Nephron (organoid): ENCODE results near the gene AFG1L.
"Not testable (repeated sequence)": the region's sequence is repeated elsewhere in the genome, so short reads cannot be mapped to it uniquely, and the experiment has no call there.

Experiments
- H3K27ac Mint-ChIP-seq, 3 experiments: 2 replicates each; pipeline ENCODE4 v1.8.0; 2020; ENCODE audit warnings: mixed read lengths in 3 of 3, mild to moderate bottlenecking in 2 of 3, moderate library complexity in 1 of 3
- H3K27me3 Mint-ChIP-seq: 2 replicates; pipeline ENCODE4 v1.8.0; 2021; ENCODE audit warnings: low read depth, mild to moderate bottlenecking, moderate library complexity, mixed read lengths
- H3K36me3 Mint-ChIP-seq: 2 replicates; pipeline ENCODE4 v1.8.0; 2020; ENCODE audit warnings: low read depth, mixed read lengths
- H3K4me1 Mint-ChIP-seq: 2 replicates; pipeline ENCODE4 v1.8.0; 2020; ENCODE audit warnings: mixed read lengths
- H3K4me3 Mint-ChIP-seq, 3 experiments: 2 replicates each; pipeline ENCODE4 v1.8.0; 2020; ENCODE audit warnings: mild to moderate bottlenecking in 3 of 3, mixed read lengths in 3 of 3, moderate library complexity in 2 of 3
- H3K9me3 Mint-ChIP-seq: 2 replicates; pipeline ENCODE4 v1.8.0; 2020; ENCODE audit warnings: mixed read lengths
- TF ChIP-seq, protein P1 (sequence below), 3 experiments: fragments of 200-600 bp; sonication (generic); IDR thresholded peaks; one replicate each; pipeline ENCODE4 v1.5.0; 2021; ENCODE audit warnings: antibody characterized with exemption in 3 of 3; ENCODE audit not compliant: unreplicated experiment in 3 of 3

The AFG1L gene

DNA sequence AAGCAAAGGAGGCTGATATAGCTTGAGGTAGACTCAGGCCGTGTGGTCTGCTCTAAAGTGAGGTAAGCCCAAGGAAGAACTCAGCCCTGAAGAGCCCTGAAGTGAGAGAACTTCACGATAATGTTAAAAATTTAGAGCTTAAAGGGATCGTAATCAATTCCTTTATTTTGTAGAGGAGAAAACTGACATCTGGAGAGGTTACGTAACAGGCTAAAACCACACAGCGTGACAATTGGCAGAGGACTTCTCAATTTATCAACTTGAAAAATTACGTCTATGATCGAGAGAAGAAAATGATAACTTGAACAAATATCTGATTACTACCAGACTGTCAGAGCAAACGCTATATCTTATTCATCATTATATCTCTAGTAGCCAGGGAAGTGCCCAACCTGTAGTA, 144.1 kb downstream of the AFG1L start:
- H3K4me1 Mint-ChIP-seq, result no peaks in the 10 kb centered on the region
- no peak overlapping the region for H3K27ac Mint-ChIP-seq
- no peaks in the 10 kb centered on the region for H3K36me3 Mint-ChIP-seq
- H3K4me3 Mint-ChIP-seq, result no peak overlapping the region
- no peaks in the 10 kb centered on the region for H3K27me3 Mint-ChIP-seq
- no peaks in the 10 kb centered on the region for H3K9me3 Mint-ChIP-seq
- TF ChIP-seq, protein P1, sequence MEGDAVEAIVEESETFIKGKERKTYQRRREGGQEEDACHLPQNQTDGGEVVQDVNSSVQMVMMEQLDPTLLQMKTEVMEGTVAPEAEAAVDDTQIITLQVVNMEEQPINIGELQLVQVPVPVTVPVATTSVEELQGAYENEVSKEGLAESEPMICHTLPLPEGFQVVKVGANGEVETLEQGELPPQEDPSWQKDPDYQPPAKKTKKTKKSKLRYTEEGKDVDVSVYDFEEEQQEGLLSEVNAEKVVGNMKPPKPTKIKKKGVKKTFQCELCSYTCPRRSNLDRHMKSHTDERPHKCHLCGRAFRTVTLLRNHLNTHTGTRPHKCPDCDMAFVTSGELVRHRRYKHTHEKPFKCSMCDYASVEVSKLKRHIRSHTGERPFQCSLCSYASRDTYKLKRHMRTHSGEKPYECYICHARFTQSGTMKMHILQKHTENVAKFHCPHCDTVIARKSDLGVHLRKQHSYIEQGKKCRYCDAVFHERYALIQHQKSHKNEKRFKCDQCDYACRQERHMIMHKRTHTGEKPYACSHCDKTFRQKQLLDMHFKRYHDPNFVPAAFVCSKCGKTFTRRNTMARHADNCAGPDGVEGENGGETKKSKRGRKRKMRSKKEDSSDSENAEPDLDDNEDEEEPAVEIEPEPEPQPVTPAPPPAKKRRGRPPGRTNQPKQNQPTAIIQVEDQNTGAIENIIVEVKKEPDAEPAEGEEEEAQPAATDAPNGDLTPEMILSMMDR (IDR thresholded peaks at IDR 0.05; ENCODE audit: unreplicated experiment in 3 of 3), result no peak

- Mint-ChIP-seq H3K27me3 (no peaks in the 10 kb centered on the region), H3K36me3 (no peaks in the 10 kb centered on the region), H3K27ac (no peak overlapping the region), H3K9me3 (no peaks in the 10 kb centered on the region), H3K4me3 (no peak overlapping the region), H3K4me1 (no peaks in the 10 kb centered on the region)
- TF ChIP-seq, protein P1 (IDR thresholded peaks at IDR 0.05; ENCODE audit: unreplicated experiment in 3 of 3), result no peak
These were observed 146.3 kb downstream of the AFG1L start for GRCh38 chr6:108441141-108441540.

GRCh38 chr6:108442770-108443520, 148.1 kb downstream of the AFG1L start:
- Mint-ChIP-seq H3K27me3 (no peaks in the 10 kb centered on the region), H3K27ac (no peak overlapping the region), H3K36me3 (no peaks in the 10 kb centered on the region), H3K4me3 (no peak overlapping the region), H3K4me1 (no peaks in the 10 kb centered on the region), H3K9me3 (no peaks in the 10 kb centered on the region)
- TF ChIP-seq, protein P1 (IDR thresholded peaks at IDR 0.05; ENCODE audit: unreplicated experiment in 3 of 3), result no peak

- Mint-ChIP-seq H3K27ac (no peak overlapping the region), H3K9me3 (no peaks in the 10 kb centered on the region), H3K4me1 (no peaks in the 10 kb centered on the region), H3K36me3 (no peaks in the 10 kb centered on the region), H3K27me3 (no peaks in the 10 kb centered on the region), H3K4me3 (no peak overlapping the region)
- TF ChIP-seq, protein P1 (IDR thresholded peaks at IDR 0.05; ENCODE audit: unreplicated experiment in 3 of 3), result no peak
These were observed 151.8 kb downstream of the AFG1L start for GRCh38 chr6:108446629-108447150.

- H3K9me3 Mint-ChIP-seq, result no peaks in the 10 kb centered on the region
- TF ChIP-seq, protein P1 (IDR thresholded peaks at IDR 0.05; ENCODE audit: unreplicated experiment in 3 of 3), result no peak
- H3K27me3 Mint-ChIP-seq, result no peaks in the 10 kb centered on the region
- H3K36me3 Mint-ChIP-seq, result no peaks in the 10 kb centered on the region
- H3K27ac Mint-ChIP-seq, result no peak overlapping the region
- H3K4me3 Mint-ChIP-seq, result no peak overlapping the region
- H3K4me1 Mint-ChIP-seq, result peaks cover 7% of the 10 kb centered on the region
These were observed 153.6 kb downstream of the AFG1L start for GRCh38 chr6:108448481-108448880.

GRCh38 chr6:108449717-108450116, 154.9 kb downstream of the AFG1L start:
- H3K27ac Mint-ChIP-seq, H3K27me3 Mint-ChIP-seq, H3K9me3 Mint-ChIP-seq, H3K36me3 Mint-ChIP-seq, H3K4me3 Mint-ChIP-seq: not testable (repeated sequence)
- peaks cover 15% of the 10 kb centered on the region for H3K4me1 Mint-ChIP-seq
